Thymus (tissue), 11 donors: ENCODE measurements around the gene CPLX3. TPM values are rescaled to one million over a fixed set of nuclear protein-coding genes. Genes with fewer than 3 reads are reported as not detected.

Source experiments
- DNase-seq, 9 donors: peaks; one replicate each; pipeline ENCODE4 v3.0.0-alpha.2; 2013; ENCODE audit warnings: low spot score in 9 of 9, low read depth in 6 of 9, missing footprints in 1 of 9
- H3K27ac ChIP-seq, 2 donors: one replicate each; pipeline ENCODE4 v1.5.1; 2013; ENCODE audit warnings: control low read depth in 1 of 2, low read depth in 1 of 2, low read length in 1 of 2, mild to moderate bottlenecking in 1 of 2, moderate library complexity in 1 of 2
- H3K27me3 ChIP-seq, 2 donors: one replicate each; pipeline ENCODE4 v1.5.1; 2013; ENCODE audit warnings: low read length in 1 of 2; ENCODE audit not compliant: control insufficient read depth in 2 of 2, insufficient read depth in 1 of 2
- H3K36me3 ChIP-seq, 2 donors: one replicate each; pipeline ENCODE4 v1.5.1; 2013; ENCODE audit warnings: low read length in 1 of 2, mild to moderate bottlenecking in 1 of 2, moderate library complexity in 1 of 2; ENCODE audit not compliant: control insufficient read depth in 2 of 2, insufficient read depth in 2 of 2
- H3K4me1 ChIP-seq, 2 donors: one replicate each; pipeline ENCODE4 v1.5.1; 2013; ENCODE audit warnings: low read length in 2 of 2; ENCODE audit not compliant: control insufficient read depth in 2 of 2, insufficient read depth in 2 of 2
- H3K4me3 ChIP-seq, 2 donors: one replicate each; pipeline ENCODE4 v1.5.1; 2013; ENCODE audit warnings: low read length in 2 of 2, control low read depth in 1 of 2, mild to moderate bottlenecking in 1 of 2
- H3K9me3 ChIP-seq, 2 donors: one replicate each; pipeline ENCODE4 v1.5.1; 2013; ENCODE audit warnings: low read length in 1 of 2, mild to moderate bottlenecking in 1 of 2; ENCODE audit not compliant: control insufficient read depth in 2 of 2, insufficient read depth in 1 of 2
- WGBS: extraction: QIAGEN DNeasy Blood & Tissue Kit; methylation state at CpG from one replicate; pipeline ENCODE4 v1.1.7; 2013; 5-methylcytosine and 5-hydroxymethylcytosine counted together
- polyA plus RNA-seq: library from polyadenylated mRNA; stranded (reverse); fragments of 200-250 nt; gene quantifications from one replicate; pipeline ENCODE4 v1.2.3, GENCODE V29; 2013
- total RNA-seq: library from RNA; stranded (reverse); fragments of 120-200 nt; gene quantifications from one replicate; pipeline ENCODE4 v1.2.4, GENCODE V29; 2013
- donor health status: healthy.

CPLX3 gene
- total and polyA plus RNA-seq, 2 donors: 0.05 to 1.1 TPM

DNA sequence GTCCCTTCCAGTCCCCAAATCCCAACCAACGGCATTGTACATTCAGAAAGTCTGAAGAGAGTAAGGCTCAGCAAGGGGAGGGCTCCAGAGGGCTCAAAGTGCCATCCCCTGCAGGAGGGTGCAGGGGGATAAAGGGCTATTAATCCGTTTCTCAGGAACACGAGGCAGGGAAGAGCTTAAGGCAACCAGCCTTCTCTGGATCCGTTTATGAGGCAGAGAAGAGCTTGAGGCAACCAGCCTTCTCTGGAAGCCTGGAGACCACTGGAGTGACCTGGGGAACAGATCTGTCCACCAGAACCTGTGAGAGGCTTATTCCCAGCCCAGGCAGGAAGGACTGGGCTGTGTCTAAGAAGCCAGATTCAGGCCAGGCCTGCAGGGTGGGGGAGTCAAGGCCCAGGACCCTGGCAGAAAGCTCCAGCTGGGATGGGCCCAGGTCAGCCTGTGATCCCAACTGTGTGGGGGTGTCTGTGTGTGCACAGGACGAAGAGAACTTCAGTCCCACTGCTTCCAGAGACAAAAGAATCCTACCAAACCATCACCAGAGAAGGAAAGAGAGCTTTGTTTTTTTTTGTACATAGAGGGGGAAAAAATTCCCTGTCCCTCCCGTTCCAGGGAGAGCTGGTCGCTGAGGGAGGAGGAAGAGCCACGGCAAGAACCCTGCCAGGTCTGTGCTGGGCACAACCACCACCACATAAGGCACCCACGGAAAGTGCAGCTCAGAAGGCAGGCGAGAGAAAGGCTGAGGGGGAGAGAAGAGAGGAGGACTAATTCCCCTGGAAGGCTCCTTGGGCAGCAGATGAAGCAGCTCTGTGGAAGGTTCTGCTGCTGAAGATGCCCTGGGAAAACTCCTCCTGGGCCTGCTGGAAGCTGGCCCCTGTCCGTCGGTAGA is 18.1 kb downstream of the CPLX3 start:
- Histone ChIP-seq H3K9me3 (no peaks in the 10 kb centered on the region), H3K27me3 (no peaks in the 10 kb centered on the region), H3K36me3 (peaks cover 34 to 36% of the 10 kb centered on the region in 2 donors), H3K27ac (peak overlapping the region; percentile 32 to 77), H3K4me1 (peaks cover 7 to 32% of the 10 kb centered on the region in 2 donors), H3K4me3 (no peak overlapping the region)
- 84% methylated on average over 12 of the region's 12 CpGs for WGBS
- DNase-seq: no peak

DNA sequence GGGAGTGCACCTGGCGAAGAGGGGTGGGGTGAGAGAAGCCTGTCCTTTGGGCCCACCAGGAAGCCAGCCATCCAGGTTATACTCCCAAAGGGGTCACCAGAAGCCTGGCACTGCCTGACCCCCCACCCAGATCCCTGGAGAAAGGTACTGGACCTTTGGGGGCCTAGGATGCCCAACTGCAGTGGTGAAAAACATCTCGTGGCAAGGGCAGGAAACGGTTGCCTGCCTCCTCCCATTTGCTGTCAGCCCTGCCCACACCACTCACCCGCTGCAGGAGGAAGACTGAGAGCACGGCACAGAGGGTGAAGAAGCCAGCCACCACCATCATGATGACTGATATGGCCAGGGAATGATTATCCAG is 18.8 kb downstream of the CPLX3 start:
- Histone ChIP-seq H3K27ac (peak overlapping the region; percentile 55 to 77), H3K9me3 (no peaks in the 10 kb centered on the region), H3K36me3 (peaks cover 41% of the 10 kb centered on the region in 2 donors), H3K27me3 (no peaks in the 10 kb centered on the region), H3K4me3 (no peak overlapping the region), H3K4me1 (peaks cover 7 to 32% of the 10 kb centered on the region in 2 donors)
- WGBS: 35% methylated on average over 5 of the region's 5 CpGs
- peak in 2 of 9 donors; percentile 24 to 48 for DNase-seq

DNA sequence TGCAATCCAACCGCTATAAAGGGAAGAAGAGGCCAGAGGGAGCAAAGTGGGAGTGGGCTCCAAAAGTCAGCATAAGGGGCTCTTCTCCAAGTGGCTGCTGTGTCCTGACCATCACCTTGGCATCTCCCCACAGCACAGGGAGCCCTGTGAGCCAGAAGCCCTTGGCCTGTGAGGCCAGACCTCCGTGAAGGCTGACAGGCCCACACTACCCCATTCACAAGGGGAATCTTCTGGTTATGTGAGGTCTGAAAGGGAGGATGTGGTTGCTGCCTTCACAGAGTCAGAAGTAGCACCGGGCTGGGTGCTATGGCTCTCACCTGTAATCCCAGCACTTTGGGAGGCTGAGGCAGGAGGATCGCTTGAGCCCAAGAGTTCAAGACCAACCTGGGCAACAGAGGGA is 19.2 kb downstream of the CPLX3 start:
- 66% methylated on average over 4 of the region's 4 CpGs for WGBS
- Histone ChIP-seq H3K36me3 (peaks cover 45% of the 10 kb centered on the region in 2 donors), H3K27ac (peak overlapping the region; percentile 55 to 77), H3K9me3 (no peaks in the 10 kb centered on the region), H3K4me1 (peaks cover 7 to 32% of the 10 kb centered on the region in 2 donors), H3K27me3 (no peaks in the 10 kb centered on the region), H3K4me3 (no peak overlapping the region)
- DNase-seq: peak in 1 of 9 donors; percentile 23

DNA sequence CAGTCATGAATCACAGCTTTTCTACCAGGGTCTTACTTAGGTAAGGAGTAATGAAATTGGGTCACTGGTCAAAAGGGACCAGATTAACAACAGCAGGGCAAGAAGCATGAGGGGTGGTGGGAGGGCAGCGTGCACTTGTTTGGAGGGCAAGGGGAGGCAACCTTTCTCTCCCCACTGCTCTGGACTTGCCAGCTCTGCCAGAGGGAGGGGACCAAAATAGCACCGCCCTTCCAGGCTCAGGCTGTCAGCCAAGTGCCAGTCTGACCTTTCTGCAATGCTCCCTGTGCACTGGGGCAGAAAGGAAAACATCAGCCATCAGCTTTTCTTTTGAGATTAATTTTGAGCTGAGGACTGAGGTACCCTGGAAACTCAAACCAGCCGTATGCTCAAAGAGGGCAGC is 21.0 kb downstream of the CPLX3 start:
- Histone ChIP-seq H3K4me3 (no peak overlapping the region), H3K27ac (no peak overlapping the region), H3K9me3 (no peaks in the 10 kb centered on the region), H3K27me3 (no peaks in the 10 kb centered on the region), H3K36me3 (peaks cover 56 to 63% of the 10 kb centered on the region in 2 donors), H3K4me1 (peaks cover 1 to 27% of the 10 kb centered on the region in 2 donors)
- no peak for DNase-seq
- 98% methylated on average over 3 of the region's 3 CpGs for WGBS

DNA sequence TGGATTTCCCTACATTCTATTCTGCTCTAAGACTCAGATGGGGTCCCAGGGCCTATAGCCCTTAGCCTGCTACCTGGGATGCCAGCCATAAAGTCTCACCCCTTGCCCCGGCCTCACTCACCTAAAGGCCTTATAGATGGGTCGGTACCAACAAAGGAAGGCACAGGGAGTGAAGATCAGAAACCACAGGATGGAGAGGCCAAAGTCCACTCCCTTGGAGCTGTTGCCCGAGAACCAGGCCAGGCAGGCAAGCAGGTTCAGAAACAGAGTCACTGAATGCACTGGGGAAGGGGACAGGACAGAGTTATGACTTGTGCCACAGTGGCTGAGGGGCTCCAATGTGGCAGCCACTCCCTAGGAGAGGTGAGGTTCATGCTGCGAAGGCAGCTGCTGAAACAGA is 24.0 kb downstream of the CPLX3 start:
- Histone ChIP-seq H3K36me3 (peaks cover 72 to 75% of the 10 kb centered on the region in 2 donors), H3K4me1 (peaks cover 0 to 10% of the 10 kb centered on the region in 2 donors), H3K27ac (no peak overlapping the region), H3K4me3 (no peak overlapping the region), H3K9me3 (no peaks in the 10 kb centered on the region), H3K27me3 (no peaks in the 10 kb centered on the region)
- WGBS: 96% methylated on average over 4 of the region's 4 CpGs
- no peak for DNase-seq

DNA sequence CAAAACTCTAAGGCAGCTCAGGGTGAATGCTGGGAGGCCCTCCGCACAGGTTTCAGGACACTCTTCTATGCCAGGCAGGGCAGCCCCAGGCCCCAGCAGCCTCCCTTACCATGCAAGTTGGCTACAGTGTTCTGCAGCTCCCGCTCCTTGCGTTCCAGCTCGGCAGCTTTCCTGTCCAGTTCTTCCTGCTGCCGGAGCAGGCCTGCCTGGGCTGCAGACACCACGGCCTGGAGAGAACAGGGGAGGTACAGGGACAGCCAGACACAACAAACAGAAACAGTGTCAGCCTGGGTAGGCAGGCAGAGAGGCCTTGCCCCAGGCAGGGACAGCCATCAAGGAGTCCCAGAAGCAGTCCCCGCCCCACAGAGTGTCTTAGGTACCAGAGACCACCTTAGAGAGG is 25.5 kb downstream of the CPLX3 start:
- Histone ChIP-seq H3K4me1 (peaks cover 0 to 13% of the 10 kb centered on the region in 2 donors), H3K4me3 (no peak overlapping the region), H3K36me3 (peaks cover 67 to 71% of the 10 kb centered on the region in 2 donors), H3K27me3 (no peaks in the 10 kb centered on the region), H3K9me3 (no peaks in the 10 kb centered on the region), H3K27ac (no peak overlapping the region)
- WGBS: 98% methylated on average over 7 of the region's 7 CpGs
- no peak for DNase-seq

DNA sequence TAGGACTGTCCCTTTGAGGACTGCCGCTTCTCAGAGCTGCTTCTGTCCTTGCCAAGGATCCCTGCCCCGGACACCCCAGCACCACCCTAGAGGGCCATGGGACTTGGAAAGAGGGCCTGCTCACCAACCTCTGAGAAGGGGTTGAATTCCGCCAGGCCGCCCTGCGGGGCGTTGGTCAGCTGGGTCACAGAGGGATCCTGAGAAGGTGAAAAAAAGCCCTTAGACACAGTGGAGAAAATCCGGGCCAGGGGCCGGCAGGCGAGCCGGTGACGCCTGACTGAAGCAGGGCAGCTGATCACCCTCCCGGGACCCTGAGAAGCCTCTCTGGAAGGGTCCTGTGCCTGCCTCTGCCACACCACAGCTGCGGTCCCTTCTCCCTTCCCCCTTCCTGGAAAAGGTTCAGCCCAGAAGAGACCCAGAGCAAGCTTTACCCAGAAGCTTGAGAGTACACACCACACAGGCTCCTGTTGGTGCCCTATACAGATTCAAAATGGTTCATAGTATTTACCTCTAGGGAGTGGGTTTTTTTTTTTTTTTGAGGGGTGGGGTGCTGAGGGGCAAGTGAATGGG is 28.1 kb downstream of the CPLX3 start:
- peaks cover 0 to 24% of the 10 kb centered on the region in 2 donors for H3K4me1 ChIP-seq
- no peak overlapping the region for H3K4me3 ChIP-seq
- H3K27ac ChIP-seq: peak overlapping the region in 1 of 2 donors; percentile 17
- no peaks in the 10 kb centered on the region for H3K9me3 ChIP-seq
- DNase-seq: no peak
- no peaks in the 10 kb centered on the region for H3K27me3 ChIP-seq
- H3K36me3 ChIP-seq: peaks cover 55 to 56% of the 10 kb centered on the region in 2 donors
- 97% methylated on average over 13 of the region's 13 CpGs for WGBS

DNA sequence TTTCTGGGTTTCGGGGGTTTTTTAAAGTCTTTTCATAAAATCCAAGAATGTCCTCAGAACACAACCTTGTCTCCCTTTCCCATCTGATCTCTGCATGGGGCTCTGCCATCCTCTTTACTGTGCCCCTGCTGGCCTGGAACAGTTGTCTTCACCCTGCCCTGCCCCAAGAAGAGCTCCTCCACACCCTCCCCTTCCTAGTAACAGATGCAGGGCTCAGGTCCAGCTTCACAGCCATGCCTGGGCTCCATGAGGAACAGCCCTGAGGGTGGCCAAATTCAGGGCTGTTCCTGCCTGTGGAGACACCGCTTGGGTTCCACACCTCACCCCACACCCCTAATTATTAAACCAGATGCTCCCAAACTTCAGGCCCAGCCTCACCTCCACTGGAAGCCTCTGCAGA is 29.4 kb downstream of the CPLX3 start:
- no peaks in the 10 kb centered on the region for H3K9me3 ChIP-seq
- no peaks in the 10 kb centered on the region for H3K27me3 ChIP-seq
- H3K27ac ChIP-seq: no peak overlapping the region
- no peak overlapping the region for H3K4me3 ChIP-seq
- peaks cover 0 to 27% of the 10 kb centered on the region in 2 donors for H3K4me1 ChIP-seq
- peaks cover 43 to 44% of the 10 kb centered on the region in 2 donors for H3K36me3 ChIP-seq
- WGBS: 98% methylated on average over 2 of the region's 2 CpGs
- no peak for DNase-seq

DNA sequence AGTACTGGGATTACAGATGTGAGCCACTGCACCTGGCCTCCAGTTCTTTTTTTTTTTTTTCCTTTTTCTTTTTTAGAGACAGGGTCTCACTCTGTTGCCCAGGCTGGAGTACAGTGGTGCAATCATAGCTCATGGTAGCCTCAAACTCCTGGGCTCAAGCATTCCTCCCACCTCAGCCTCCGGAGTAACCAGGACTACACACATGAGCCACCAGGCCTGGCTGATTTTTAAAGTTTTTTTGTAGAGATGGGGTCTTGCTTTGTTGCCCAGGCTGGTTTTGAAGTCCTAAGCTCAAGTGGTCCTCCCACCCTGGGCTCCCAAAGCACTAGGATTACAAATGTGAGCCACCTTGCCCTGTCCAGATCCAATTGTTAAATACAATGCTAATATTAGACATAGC is 30.1 kb downstream of the CPLX3 start:
- no peak overlapping the region for H3K4me3 ChIP-seq
- H3K27ac ChIP-seq: no peak overlapping the region
- H3K36me3 ChIP-seq: peaks cover 36 to 39% of the 10 kb centered on the region in 2 donors
- H3K9me3 ChIP-seq: no peaks in the 10 kb centered on the region
- no peak for DNase-seq
- H3K27me3 ChIP-seq: no peaks in the 10 kb centered on the region
- 100% methylated on average over 1 of the region's 1 CpG for WGBS
- peaks cover 0 to 27% of the 10 kb centered on the region in 2 donors for H3K4me1 ChIP-seq
